Measurements from ENCODE around the gene CDK18.

The CDK18 gene

GRCh38 chr1:205523891-205524793 is 19.7 kb downstream of the CDK18 start:
- DNase-seq (ENCODE audit: low spot score), result peak; percentile 73

GRCh38 chr1:205524794-205525101 is 20.3 kb downstream of the CDK18 start:
- no peak for DNase-seq (ENCODE audit: low spot score)

- DNase-seq (ENCODE audit: low spot score), result no peak
Measured at GRCh38 chr1:205525495-205526285, 21.2 kb downstream of the CDK18 start.

GRCh38 chr1:205526431-205526830 is 22.0 kb downstream of the CDK18 start:
- no peak for DNase-seq (ENCODE audit: low spot score)

- no peak for DNase-seq (ENCODE audit: low spot score)
Measured at GRCh38 chr1:205527931-205528330, 23.5 kb downstream of the CDK18 start.

- DNase-seq (ENCODE audit: low spot score), result no peak
Measured at GRCh38 chr1:205528446-205528886, 24.0 kb downstream of the CDK18 start.

GRCh38 chr1:205528887-205529825 is 24.7 kb downstream of the CDK18 start:
- peak; percentile 85 for DNase-seq (ENCODE audit: low spot score)

GRCh38 chr1:205530116-205530515 is 25.6 kb downstream of the CDK18 start:
- DNase-seq (ENCODE audit: low spot score), result no peak

- DNase-seq (ENCODE audit: low spot score), result no peak
Measured at GRCh38 chr1:205531191-205532025, 26.9 kb downstream of the CDK18 start.

- no peak for DNase-seq (ENCODE audit: low spot score)
Measured at GRCh38 chr1:205532026-205532898, 27.8 kb downstream of the CDK18 start.

- DNase-seq (ENCODE audit: low spot score), result no peak
Measured at GRCh38 chr1:205532996-205533735, 28.7 kb downstream of the CDK18 start.

- no peak for DNase-seq (ENCODE audit: low spot score)
Measured at GRCh38 chr1:205533748-205534443, 29.4 kb downstream of the CDK18 start.

- no peak for DNase-seq (ENCODE audit: low spot score)
Measured at GRCh38 chr1:205534444-205534985, 30.0 kb downstream of the CDK18 start.

- no peak for DNase-seq (ENCODE audit: low spot score)
Measured at GRCh38 chr1:205535096-205535495, 30.6 kb downstream of the CDK18 start.

- DNase-seq (ENCODE audit: low spot score), result no peak
Measured at GRCh38 chr1:205535866-205536758, 31.6 kb downstream of the CDK18 start.

GRCh38 chr1:205536759-205537361 is 32.4 kb downstream of the CDK18 start:
- no peak for DNase-seq (ENCODE audit: low spot score)
